Stimulated activated CD8-positive, alpha-beta memory T cell treated with anti-CD3 and anti-CD28 coated beads, Interleukin-4, amount 100 ng/mL, for 48 hours (primary cell): Measurements from ENCODE around the gene OR1F1.
"Not testable (repeated sequence)": the region's sequence is repeated elsewhere in the genome, so short reads cannot be mapped to it uniquely, and the experiment has no call there.

Source experiments
- DNase-seq: peaks from one replicate; pipeline ENCODE4 v3.0.0-alpha.2; 2020

Gene OR1F1

DNA sequence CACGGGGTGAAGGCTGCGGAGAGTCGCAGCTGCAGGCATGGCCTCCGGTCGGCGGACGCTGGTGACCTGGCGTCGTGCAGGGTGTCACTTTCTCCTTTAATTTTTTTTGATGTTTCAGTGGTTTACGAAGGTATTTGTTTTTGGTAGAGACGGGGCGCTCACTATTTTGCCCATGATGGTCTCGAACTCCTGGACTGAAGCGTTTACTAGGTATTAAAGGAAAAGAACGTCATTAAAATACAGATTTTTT is 36.1 kb upstream of the OR1F1 start:
- peak; percentile 50 for DNase-seq

DNA sequence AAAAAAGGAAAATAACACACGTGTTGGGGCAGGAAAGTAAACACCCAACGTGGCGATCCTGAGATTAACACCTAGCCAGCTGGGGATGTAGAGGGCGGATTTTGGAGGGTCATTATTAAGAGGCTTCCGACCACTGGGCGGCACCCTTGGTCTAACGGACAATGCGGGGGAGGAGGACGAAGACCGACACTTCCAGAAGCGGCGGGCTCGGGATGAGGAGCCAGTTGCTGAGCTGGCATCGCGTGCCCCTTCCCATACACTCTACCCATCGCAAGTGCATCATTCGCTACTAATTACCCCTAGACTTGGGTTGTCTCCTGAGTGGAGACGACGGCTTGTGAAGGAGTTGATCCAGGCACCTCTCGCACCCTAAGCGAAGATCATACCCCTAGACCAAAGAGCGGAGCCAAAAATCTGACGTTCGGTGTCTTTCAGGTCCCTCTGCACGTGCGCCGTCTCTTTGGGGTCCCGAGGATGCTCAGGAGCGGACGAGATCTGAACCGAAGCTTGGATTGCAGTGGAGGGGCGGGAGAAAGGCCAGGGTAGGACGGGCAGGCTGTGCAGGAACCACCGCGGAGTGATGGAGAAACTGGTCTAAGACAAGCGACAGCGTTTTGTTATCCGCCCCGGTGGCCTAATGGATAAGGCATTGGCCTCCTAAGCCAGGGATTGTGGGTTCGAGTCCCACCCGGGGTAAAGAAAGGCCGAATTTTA is 35.6 kb upstream of the OR1F1 start:
- peak; percentile 98 for DNase-seq

- no peak for DNase-seq
Measured at GRCh38 chr16:3152991-3153368, 35.0 kb upstream of the OR1F1 start.

DNA sequence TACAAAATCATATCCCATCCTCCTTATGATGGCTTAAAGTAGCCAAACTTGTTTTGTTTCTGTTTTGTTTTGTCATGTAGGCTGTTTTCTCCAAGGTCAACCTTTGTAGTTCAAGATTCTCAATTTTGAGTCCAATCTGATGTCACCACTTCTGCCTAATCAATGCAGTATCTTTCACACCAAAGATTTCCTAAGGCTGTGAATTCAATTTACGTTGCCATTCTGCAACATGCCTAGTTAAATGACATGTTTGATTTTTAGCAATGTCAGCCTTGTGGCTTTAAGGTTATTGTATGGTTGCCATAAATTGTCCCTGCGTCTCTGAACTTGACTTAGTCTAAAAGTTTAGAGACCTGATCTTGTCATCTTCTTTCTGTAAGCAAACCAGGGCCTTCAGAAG is 32.8 kb upstream of the OR1F1 start:
- DNase-seq = no peak

GRCh38 chr16:3155972-3156371 is 32.0 kb upstream of the OR1F1 start:
- no peak for DNase-seq

DNA sequence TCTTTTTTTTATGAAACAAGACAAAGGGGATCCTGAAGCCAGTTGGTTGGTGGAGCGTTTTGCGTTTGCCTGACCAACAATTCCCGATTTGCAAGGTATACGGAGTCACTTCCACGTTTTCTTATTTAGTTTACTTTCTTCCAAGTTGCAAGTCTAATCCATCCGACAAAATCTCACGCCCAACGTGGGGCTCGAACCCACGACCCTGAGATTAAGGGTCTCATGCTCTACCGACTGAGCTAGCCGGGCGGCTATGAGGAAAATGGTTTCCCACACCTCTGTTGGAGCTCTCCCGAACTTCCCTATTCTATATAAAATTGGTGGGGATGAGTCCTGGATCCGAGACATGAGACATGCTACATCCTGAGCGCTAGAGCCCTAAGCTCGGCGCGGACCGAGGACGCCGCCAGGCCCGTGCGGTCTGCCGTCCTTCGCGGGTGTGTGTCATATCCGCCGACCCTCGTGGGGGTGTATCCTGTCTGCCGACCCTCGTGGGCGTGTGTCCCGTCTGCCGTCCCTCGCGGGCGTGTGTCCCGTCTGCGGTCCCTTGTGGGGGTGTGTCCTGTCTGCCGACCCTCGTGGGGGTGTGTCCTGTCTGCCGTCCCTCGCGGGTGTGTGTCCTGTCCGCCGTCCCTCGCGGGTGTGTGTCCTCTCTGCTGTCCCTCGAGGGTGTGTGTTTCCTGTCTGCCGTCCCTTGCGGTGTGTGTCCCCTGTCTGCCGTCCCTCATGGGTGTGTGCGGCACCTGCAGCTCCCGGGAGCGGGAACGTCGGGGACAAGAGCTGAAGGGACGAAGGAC is 30.6 kb upstream of the OR1F1 start:
- DNase-seq = peak; percentile 85

GRCh38 chr16:3158026-3158509 is 29.9 kb upstream of the OR1F1 start:
- DNase-seq = no peak

DNA sequence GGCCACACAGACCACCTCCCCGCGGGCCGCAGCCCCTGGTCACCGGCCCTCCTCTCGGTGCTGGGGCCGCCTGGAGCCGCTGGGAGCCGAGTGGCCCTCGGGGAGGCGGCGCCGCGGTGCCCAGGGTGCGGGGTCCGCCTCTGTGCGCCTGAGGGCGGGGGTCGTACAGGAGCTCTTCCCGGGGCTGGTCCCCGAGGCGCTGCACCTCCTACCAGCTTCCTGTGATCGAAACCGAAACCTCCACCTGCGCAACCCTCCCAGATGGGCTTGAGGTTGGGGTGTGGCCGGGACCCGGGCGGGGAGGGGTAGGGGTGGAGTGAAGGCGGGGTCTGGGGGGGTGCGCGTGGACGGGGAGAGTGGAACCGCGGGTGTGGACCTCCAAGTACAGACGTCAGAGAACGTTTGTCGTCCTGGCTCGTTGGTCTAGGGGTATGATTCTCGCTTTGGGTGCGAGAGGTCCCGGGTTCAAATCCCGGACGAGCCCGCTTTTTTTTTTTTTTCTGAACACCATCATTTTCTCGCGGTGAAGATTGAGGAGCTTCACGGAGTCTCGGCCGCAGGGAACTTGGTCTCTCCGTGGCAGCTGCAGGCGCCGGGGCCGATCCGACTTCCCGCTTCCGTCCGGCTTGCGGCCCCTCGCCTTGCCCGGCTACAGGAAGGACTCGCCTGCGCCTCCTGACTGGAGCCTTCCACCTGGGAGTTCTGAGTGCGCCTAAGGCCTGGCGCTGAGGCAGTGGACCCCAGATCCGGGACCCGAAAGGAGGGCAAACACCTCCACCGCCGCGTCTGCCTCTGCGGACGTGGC is 29.3 kb upstream of the OR1F1 start:
- peak; percentile 89 for DNase-seq

GRCh38 chr16:3161235-3162018 is 26.6 kb upstream of the OR1F1 start:
- DNase-seq = no peak

GRCh38 chr16:3164121-3164991 is 23.6 kb upstream of the OR1F1 start:
- no peak for DNase-seq

GRCh38 chr16:3165111-3165822 is 22.7 kb upstream of the OR1F1 start:
- DNase-seq = no peak

DNA sequence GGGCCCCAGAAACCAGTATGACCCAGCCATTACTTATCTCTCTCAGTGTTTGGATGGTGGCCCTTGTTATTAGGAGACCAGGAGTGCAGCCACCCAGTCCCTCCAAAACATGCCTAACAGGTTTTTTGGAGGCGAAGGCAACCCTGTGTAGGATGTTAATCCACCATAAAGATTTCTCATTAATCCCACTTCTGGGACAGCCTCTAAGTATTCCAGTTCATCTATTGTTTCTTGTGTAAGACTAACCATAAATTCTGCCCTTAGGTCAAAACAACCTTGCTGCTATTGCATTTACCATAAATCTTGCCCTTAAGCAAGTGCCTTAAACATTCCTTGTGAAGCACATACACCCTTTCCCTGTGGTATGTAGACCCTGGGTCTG is 21.5 kb upstream of the OR1F1 start:
- DNase-seq = no peak

DNA sequence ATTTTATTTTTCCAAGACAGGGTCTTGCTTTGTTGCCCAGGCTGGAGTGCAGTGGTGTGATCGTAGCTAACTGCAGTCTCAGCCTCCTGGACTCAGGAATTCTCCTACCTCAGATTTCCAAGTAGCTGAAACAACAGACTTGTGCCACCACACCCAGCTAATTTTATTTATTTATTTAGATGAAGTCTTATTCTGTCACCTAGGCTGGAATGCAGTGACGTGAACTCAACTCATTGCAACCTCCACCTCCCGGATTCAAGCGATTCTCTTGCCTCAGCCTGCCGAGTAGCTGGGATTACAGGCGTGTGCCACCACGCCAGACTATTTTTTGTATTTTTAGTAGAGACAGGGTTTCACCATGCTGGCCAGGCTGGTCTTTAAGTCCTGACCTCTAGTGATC is 19.3 kb upstream of the OR1F1 start:
- not testable (repeated sequence) for DNase-seq

- DNase-seq = peak; percentile 55
Measured at GRCh38 chr16:3170440-3171180, 17.4 kb upstream of the OR1F1 start.

DNA sequence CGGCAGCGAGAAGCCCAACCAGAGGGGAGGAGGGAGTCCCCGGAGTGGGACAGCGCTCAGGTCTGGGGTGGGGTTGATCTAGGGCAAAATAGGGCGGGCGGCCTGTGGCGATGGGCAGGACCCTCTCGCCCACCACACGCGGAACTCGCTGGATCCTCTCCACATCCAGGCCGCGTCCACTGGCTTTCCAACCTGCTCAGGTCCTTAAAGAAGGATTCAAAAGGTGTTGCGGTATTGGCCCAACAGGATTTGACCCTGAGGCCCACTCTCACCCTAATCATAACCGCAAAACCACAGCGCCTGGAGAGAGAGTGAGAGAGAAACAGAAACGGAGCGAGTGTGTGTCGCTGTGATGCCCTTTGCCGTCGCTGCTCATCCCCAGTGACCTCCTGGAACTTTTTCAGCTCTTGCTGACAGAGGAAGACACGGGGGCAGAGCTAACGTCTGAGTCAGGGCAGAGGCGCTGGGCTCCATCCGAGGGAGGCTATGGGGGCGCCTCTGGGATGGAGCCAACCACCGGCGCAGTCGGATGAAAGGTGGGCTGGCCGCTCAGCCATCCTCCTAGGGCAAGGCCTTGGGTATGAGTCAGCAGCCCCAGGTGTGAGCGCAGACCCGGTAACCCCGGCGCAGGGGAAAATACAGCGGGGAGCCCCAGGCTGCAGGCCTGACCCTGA is 16.7 kb upstream of the OR1F1 start:
- peak; percentile 75 for DNase-seq

DNA sequence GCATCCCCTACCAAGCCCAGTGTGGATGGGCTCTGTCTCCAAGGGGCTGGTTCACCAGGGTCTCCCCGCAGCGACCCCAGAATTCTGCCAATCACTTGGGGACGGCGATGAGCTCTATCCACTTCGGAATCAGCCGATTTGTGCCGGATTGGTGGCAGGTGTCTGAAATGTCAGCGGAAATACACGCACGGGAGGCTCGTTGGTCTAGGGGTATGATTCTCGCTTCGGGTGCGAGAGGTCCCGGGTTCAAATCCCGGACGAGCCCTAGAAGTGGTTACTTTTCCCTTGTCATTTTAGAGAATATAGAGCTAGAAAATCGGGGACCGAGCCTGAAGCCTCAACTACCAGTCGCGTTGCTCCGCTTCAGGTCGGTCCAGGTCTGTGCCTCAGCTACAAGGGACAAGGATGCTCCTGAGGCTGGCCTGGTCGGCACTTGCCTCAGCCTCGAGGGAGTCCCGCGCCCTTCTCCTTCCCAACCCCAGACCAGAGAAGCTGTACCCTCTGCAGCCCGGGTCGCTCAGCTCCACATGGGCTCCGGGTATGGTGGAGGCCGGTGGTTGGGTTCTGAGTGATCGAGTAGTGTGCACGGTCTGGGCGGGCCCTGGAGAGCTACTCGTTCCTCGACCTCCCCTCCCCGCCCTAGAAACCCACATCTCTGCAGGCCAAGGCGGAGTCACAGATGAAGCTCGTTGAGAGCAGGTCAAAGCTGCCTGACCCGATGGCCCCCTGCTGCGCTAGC is 16.0 kb upstream of the OR1F1 start:
- peak; percentile 85 for DNase-seq

GRCh38 chr16:3173892-3174617 is 13.9 kb upstream of the OR1F1 start:
- DNase-seq = peak; percentile 82

GRCh38 chr16:3174618-3175148 is 13.3 kb upstream of the OR1F1 start:
- DNase-seq = no peak
